GM12878 (cell line): ENCODE measurements around the gene RIF1. TPM values are rescaled to one million over a fixed set of nuclear protein-coding genes. Genes with fewer than 3 reads are reported as not detected.

ENCODE experiments used
- ATAC-seq: fragments of 200-7000 bp; cut with Tn5 transposase; 3 replicates; pipeline ENCODE4 v1.9.1; 2020; ENCODE audit warnings: mild to moderate bottlenecking, moderate library complexity
- BruUV-seq: library from RNA; stranded (reverse); fragments of 400-500 nt; replicated peaks from 2 replicates; lab custom pipeline; 2021; lab: Mats Ljungman, UMichigan
- CTCF ChIA-PET: fragments of 300-600 bp; sonication (Branson Sonifier 250); formaldehyde crosslinking; extraction: SDS; loops from one replicate; lab custom pipeline; 2021; ENCODE audit warnings: inconsistent platforms; lab: Yijun Ruan, JAX
- POLR2A ChIA-PET: fragments of 350-600 bp; formaldehyde crosslinking; extraction: SDS; loops from one replicate; lab custom pipeline; 2021; ENCODE audit warnings: inconsistent platforms; lab: Charles Lee
- RAD21 ChIA-PET: fragments of 300-600 bp; sonication (Branson Sonifier 250); formaldehyde crosslinking; loops from one replicate; lab custom pipeline; 2023; ENCODE audit warnings: antibody characterized with exemption; ENCODE audit not compliant: unreplicated experiment; lab: Charles Lee
- SMC1A ChIA-PET: fragments of 300-600 bp; sonication (Branson Sonifier 250); formaldehyde crosslinking; loops from one replicate; lab custom pipeline; 2023; ENCODE audit not compliant: unreplicated experiment, uncharacterized antibody; lab: Charles Lee
- DNase-seq: peaks from one replicate; pipeline ENCODE4 v3.0.0-alpha.2; 2011; ENCODE audit warnings: low read depth, low spot score
- FAIRE-seq: peaks from 3 replicates; lab custom pipeline; 2011; peaks lifted over from hg19 to GRCh38; lab: Jason Lieb, UNC
- H2AFZ ChIP-seq: 2 replicates; pipeline ENCODE4 v1.6.0; 2011; ENCODE audit warnings: low read depth, low read length, control low read depth; ENCODE audit not compliant: control insufficient read depth
- H3K27ac ChIP-seq: 2 replicates; pipeline ENCODE4 v1.5.1; 2011; ENCODE audit warnings: control low read depth; ENCODE audit not compliant: control insufficient read depth, insufficient read depth
- H3K27me3 ChIP-seq, 2 experiments: replicated peaks in 1 of 2; 2 replicates each; pipeline versions ENCODE4 v1.6.0 to v1.6.1; 2011; ENCODE audit warnings: low read length in 1 of 2; ENCODE audit not compliant: control insufficient read depth in 2 of 2, insufficient read depth in 2 of 2
- H3K36me3 ChIP-seq, 2 experiments: 2 replicates each; pipeline ENCODE4 v1.5.1; 2011; ENCODE audit warnings: low read length in 1 of 2; ENCODE audit not compliant: control insufficient read depth in 2 of 2, insufficient read depth in 2 of 2
- H3K4me1 ChIP-seq: 2 replicates; pipeline ENCODE4 v1.6.1; 2011; ENCODE audit warnings: mild to moderate bottlenecking, low read length, moderate library complexity, mixed read lengths; ENCODE audit not compliant: control insufficient read depth, insufficient read depth
- H3K4me2 ChIP-seq: 2 replicates; pipeline ENCODE4 v1.6.0; 2011; ENCODE audit warnings: control low read depth; ENCODE audit not compliant: control insufficient read depth, insufficient read depth
- H3K4me3 ChIP-seq: fragments of 200-600 bp; sonication (generic); 2 replicates; pipeline ENCODE4 v1.5.1; 2016
- H3K79me2 ChIP-seq: 2 replicates; pipeline ENCODE4 v1.6.0; 2011; ENCODE audit warnings: low read length; ENCODE audit not compliant: control insufficient read depth, insufficient read depth
- H3K9ac ChIP-seq: 2 replicates; pipeline ENCODE4 v1.8.0; 2011; ENCODE audit warnings: low read length, control low read depth, mixed read lengths; ENCODE audit not compliant: control insufficient read depth, insufficient read depth
- H3K9me3 ChIP-seq: replicated peaks from 3 replicates; pipeline ENCODE4 v1.5.1; 2011; ENCODE audit warnings: mild to moderate bottlenecking, low read length; ENCODE audit not compliant: control insufficient read depth, insufficient read depth
- H4K20me1 ChIP-seq: 2 replicates; pipeline ENCODE4 v1.6.0; 2011; ENCODE audit not compliant: control insufficient read depth, insufficient read depth
- BACH1 ChIP-seq: fragments of 450-650 bp; IDR thresholded peaks from 2 replicates; pipeline ENCODE4 v1.6.1; 2017; ENCODE audit warnings: mild to moderate bottlenecking, borderline replicate concordance
- BCL11A ChIP-seq: IDR thresholded peaks from 2 replicates; pipeline ENCODE4 v1.6.1; 2011; ENCODE audit warnings: low read depth, low read length
- BCLAF1 ChIP-seq: fragments of 450-650 bp; IDR thresholded peaks from 2 replicates; pipeline ENCODE4 v1.6.1; 2017; ENCODE audit warnings: antibody characterized with exemption, mild to moderate bottlenecking, moderate library complexity
- BRCA1 ChIP-seq: IDR thresholded peaks from 2 replicates; pipeline ENCODE4 v1.6.1; 2011; ENCODE audit warnings: low read depth, low read length, improper control_type of control experiment
- E2F8 ChIP-seq: fragments of 450-650 bp; IDR thresholded peaks from 2 replicates; pipeline ENCODE4 v1.6.1; 2018; ENCODE audit warnings: mild to moderate bottlenecking, low read depth, moderate library complexity; ENCODE audit not compliant: partially characterized antibody
- EED ChIP-seq: sonication (generic); IDR thresholded peaks from 2 replicates; pipeline ENCODE4 v1.6.1; 2016; ENCODE audit warnings: antibody characterized with exemption, low read depth
- KLF5 ChIP-seq: fragments of 450-650 bp; IDR thresholded peaks from 2 replicates; pipeline ENCODE4 v1.6.1; 2014; ENCODE audit warnings: mild to moderate bottlenecking; ENCODE audit not compliant: partially characterized antibody
- MTA3 ChIP-seq: IDR thresholded peaks from 2 replicates; pipeline ENCODE4 v1.6.1; 2012; ENCODE audit warnings: low read length, inconsistent platforms, borderline replicate concordance
- NR2C2 ChIP-seq: IDR thresholded peaks from 2 replicates; pipeline ENCODE4 v1.6.1; 2011; ENCODE audit warnings: borderline replicate concordance, low read depth; ENCODE audit not compliant: control insufficient read depth, insufficient read length
- NR2F1 ChIP-seq: fragments of 450-650 bp; conservative IDR thresholded peaks from 2 replicates; pipeline ENCODE4 v1.6.1; 2017; ENCODE audit warnings: mild to moderate bottlenecking
- RB1 ChIP-seq: fragments of 450-650 bp; formaldehyde crosslinking; IDR thresholded peaks from 2 replicates; pipeline ENCODE4 v1.6.1; 2017; ENCODE audit warnings: mild to moderate bottlenecking, borderline replicate concordance
- SPI1 ChIP-seq: IDR thresholded peaks from 2 replicates; pipeline ENCODE4 v1.6.1; 2011; ENCODE audit warnings: low read depth, mild to moderate bottlenecking, low read length, moderate library complexity, borderline replicate concordance; ENCODE audit not compliant: insufficient read depth
- TCF12 ChIP-seq: IDR thresholded peaks from 2 replicates; pipeline ENCODE4 v1.6.1; 2011; ENCODE audit warnings: low read depth, mild to moderate bottlenecking, low read length
- ZBTB11 ChIP-seq: fragments of 450-650 bp; formaldehyde crosslinking; IDR thresholded peaks from 2 replicates; pipeline ENCODE4 v1.5.0; 2022; ENCODE audit warnings: mild to moderate bottlenecking, missing genetic modification characterization
- ZNF384 ChIP-seq: IDR thresholded peaks from 2 replicates; pipeline ENCODE4 v1.6.1; 2012; ENCODE audit warnings: low read depth, mild to moderate bottlenecking, low read length, improper control_type of control experiment, borderline replicate concordance
- WGBS: methylation state at CpG from one replicate; pipeline ENCODE4 v1.1.6; 2016; ENCODE audit warnings: low lambda C conversion rate; ENCODE audit not compliant: insufficient replicate concordance, insufficient coverage; ENCODE audit errors: missing lambda C conversion rate; 5-methylcytosine and 5-hydroxymethylcytosine counted together
- in situ Hi-C: fragments of 300-500 bp; cut with MboI; formaldehyde crosslinking; loops from 9 replicates; pipeline ENCODE4 v1.14.3; 2018; ENCODE audit warnings: mixed read lengths
- intact Hi-C: fragments of 100-400 bp; cut with micrococcal nuclease; formaldehyde crosslinking; loops from one replicate; pipeline ENCODE4 v1.14.2; 2022; ENCODE audit not compliant: unreplicated experiment
- polyA plus RNA-seq, 11 experiments: library from polyadenylated mRNA; depleted of rRNA in 4 of 11; unstranded in 6 of 11; stranded (reverse) in 5 of 11; fragments of >200 nt; fragmentation: Nextera tagmentation in 4 of 11; fragmentation: Illumina TruSeq in 1 of 11; extraction: Ambion mirVana in 4 of 11; extraction: Trizol in 1 of 11; gene quantifications; 1 replicate in 1 of 11; 2 replicates in 10 of 11; pipeline versions ENCODE4 v1.2.1 to v1.2.3, GENCODE V29; 2011 to 2016; ENCODE audit warnings: inconsistent platforms in 2 of 11, missing spikeins in 2 of 11, low read depth in 1 of 11
- total RNA-seq, 4 experiments: library from RNA; depleted of rRNA in 3 of 4; stranded (reverse); fragments of >200 nt in 3 of 4; fragmentation: Illumina TruSeq in 1 of 4; extraction: Trizol in 1 of 4; gene quantifications; 2 replicates each; pipeline versions ENCODE4 v1.2.1 to v1.2.3, GENCODE V29; 2013 to 2021

The RIF1 gene
- total and polyA plus RNA-seq, 10 of the 15 experiments (the other 5 are each of a cell fraction or from before 2014, with no cell fraction given), result 6.3 to 63.2 (median 34.4) TPM

- TF ChIP-seq E2F8 (no peak), RB1 (no peak), SPI1 (no peak)
- TF ChIP-seq, all 136 proteins: peak for 0
Observed at GRCh38 chr2:151439127-151439526, 29.4 kb downstream of the RIF1 start (continued).

- Histone ChIP-seq H2AFZ (no peak overlapping the region), H3K79me2 (no peaks in the 10 kb centered on the region), H3K4me2 (no peak overlapping the region), H3K9ac (no peak overlapping the region), H3K27ac (no peak overlapping the region), H3K4me3 (no peak overlapping the region), H3K36me3 (peaks cover 0 to 9% of the 10 kb centered on the region in 2 experiments; a peak in 3 of 4 replicates), H3K4me1 (no peaks in the 10 kb centered on the region), H4K20me1 (no peaks in the 10 kb centered on the region), H3K9me3 (no peaks in the 10 kb centered on the region), H3K27me3 (no peaks in the 10 kb centered on the region)
- in situ Hi-C loops, result loop anchor here (25.0 kb wide), 1 partner anchor 1203 kb away; no protein-coding TSS in a partner anchor
- WGBS, result 100% methylated on average over 1 of the region's 1 CpG
- FAIRE-seq (no peak), ATAC-seq (no peak), DNase-seq (no peak)
- intact Hi-C loops, result no loop called here
- ChIA-PET CTCF (interaction anchor here (4.2 kb wide), 1 partner anchor 22 kb away, joined by 18 read pairs; no protein-coding TSS in a partner anchor), RAD21 (no interaction called here), POLR2A (interaction anchor here (0.6 kb wide), 1 partner anchor 19 kb away, joined by 3 read pairs; no protein-coding TSS in a partner anchor), SMC1A (no interaction called here)
- no TSS peak for BruUV-seq
- TF ChIP-seq BCLAF1 (no peak), BACH1 (no peak), TCF12 (no peak), NR2F1 (no peak), EED (no peak), BRCA1 (no peak), ZNF384 (no peak), MTA3 (no peak), BCL11A (no peak), KLF5 (no peak), NR2C2 (no peak), ZBTB11 (CRISPR knock-in tag) (no peak)
Observed at GRCh38 chr2:151459358-151459757, 49.7 kb downstream of the RIF1 start.
